DOHH2 (cell line): Measurements from ENCODE around the gene GRIN2A.

Source experiments
- CTCF ChIP-seq: fragments of 200-600 bp; sonication (generic); IDR thresholded peaks from one replicate; pipeline ENCODE4 v1.5.1; 2014; ENCODE audit warnings: antibody characterized with exemption, mild to moderate bottlenecking, low read depth, low read length; ENCODE audit not compliant: poor library complexity, severe bottlenecking
- EZH2phosphoT487 ChIP-seq: fragments of 200-600 bp; sonication (generic); IDR thresholded peaks from 2 replicates; pipeline ENCODE4 v1.6.1; 2017; ENCODE audit warnings: borderline replicate concordance, mild to moderate bottlenecking, antibody characterized with exemption, low read length, moderate library complexity, mixed read lengths

DNA sequence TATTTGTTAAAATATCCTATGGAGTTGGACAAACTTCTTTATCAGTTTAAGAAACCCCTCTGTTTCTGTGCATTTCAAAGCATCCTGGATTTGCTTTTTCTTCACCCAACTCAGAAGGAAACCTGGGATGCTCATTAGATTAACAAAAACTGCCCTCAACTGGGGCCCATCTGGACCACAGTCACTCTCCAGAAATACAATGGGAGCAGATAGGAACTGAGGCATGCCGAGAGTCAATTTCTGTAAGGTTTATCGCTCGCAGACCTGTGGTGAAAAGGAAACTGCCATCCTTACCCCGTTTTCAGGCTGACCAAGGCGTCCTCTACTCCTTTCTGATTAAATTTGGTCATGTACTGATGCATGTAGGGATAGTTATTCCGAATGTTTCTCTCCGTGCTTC, 360.3 kb downstream of the GRIN2A start:
- no peak for TF ChIP-seq CTCF
- no peak for TF ChIP-seq EZH2phosphoT487
